A549 (cell line): ENCODE measurements around the gene KCNMA1. TPM values are rescaled to one million over a fixed set of nuclear protein-coding genes. Genes with fewer than 3 reads are reported as not detected.

Experiments
- ATAC-seq, 2 experiments: fragments of 200-7000 bp in 1 of 2; fragments of >200 bp in 1 of 2; cut with Nextera tagmentation in 1 of 2; cut with Tn5 transposase in 1 of 2; 3 replicates each; pipeline versions ENCODE4 v1.8.0 to v1.9.1; 2018 to 2020; ENCODE audit warnings: mild to moderate bottlenecking in 1 of 2, moderate library complexity in 1 of 2
- CTCF ChIA-PET: fragments of 300-600 bp; sonication (Branson Sonifier 250); formaldehyde crosslinking; extraction: SDS; loops from one replicate; lab custom pipeline; 2021; ENCODE audit warnings: antibody characterized with exemption, inconsistent platforms; lab: Yijun Ruan, JAX
- POLR2A ChIA-PET: fragments of 350-600 bp; formaldehyde crosslinking; extraction: SDS; loops from one replicate; lab custom pipeline; 2021; ENCODE audit warnings: antibody characterized with exemption, inconsistent platforms; lab: Yijun Ruan, JAX
- DNase-seq, 2 experiments: peaks; one replicate each; pipeline versions ENCODE4 v3.0.0 to v3.0.0-alpha.2; 2011 to 2016; ENCODE audit warnings: low read depth in 1 of 2, low spot score in 1 of 2
- FAIRE-seq: peaks from 2 replicates; lab custom pipeline; 2011; peaks lifted over from hg19 to GRCh38; lab: Jason Lieb, UNC
- H3K27ac ChIP-seq, 2 experiments: fragments of >200 bp; sonication (Bioruptor Twin); formaldehyde crosslinking; 3 replicates each; pipeline ENCODE4 v1.5.1; 2016 to 2017
- H3K4me1 ChIP-seq: fragments of >200 bp; sonication (Bioruptor Twin); formaldehyde crosslinking; 3 replicates; pipeline ENCODE4 v1.6.1; 2016
- H3K4me2 ChIP-seq: fragments of >200 bp; sonication (Bioruptor Twin); formaldehyde crosslinking; 3 replicates; pipeline ENCODE4 v1.6.1; 2016
- H3K4me3 ChIP-seq: fragments of >200 bp; sonication (Bioruptor Twin); formaldehyde crosslinking; 3 replicates; pipeline ENCODE4 v1.5.1; 2016
- H3K9me3 ChIP-seq: fragments of >200 bp; sonication (Bioruptor Twin); formaldehyde crosslinking; 3 replicates; pipeline ENCODE4 v1.6.1; 2016
- ATOH8 ChIP-seq: fragments of 250-450 bp; sonication (Bioruptor Pico); IDR thresholded peaks from 2 replicates; pipeline ENCODE4 v1.5.0; 2020; ENCODE audit warnings: low read depth, mild to moderate bottlenecking, moderate library complexity
- BHLHE40 ChIP-seq: IDR thresholded peaks from 2 replicates; pipeline ENCODE4 v1.6.1; 2012; ENCODE audit warnings: low read depth, low read length, inconsistent platforms
- CBX8 ChIP-seq: fragments of 200-600 bp; sonication (generic); IDR thresholded peaks from 2 replicates; pipeline ENCODE4 v1.6.1; 2016
- CEBPB ChIP-seq, 2 experiments: fragments of >200 bp in 1 of 2; sonication (Bioruptor Twin) in 1 of 2; formaldehyde crosslinking in 1 of 2; IDR thresholded peaks; 2 replicates each; pipeline ENCODE4 v1.6.1; 2012 to 2016
- CTCF ChIP-seq: fragments of >200 bp; sonication (Bioruptor Twin); formaldehyde crosslinking; IDR thresholded peaks from 3 replicates; pipeline ENCODE4 v1.5.1; 2016
- E2F6 ChIP-seq: IDR thresholded peaks from 2 replicates; pipeline ENCODE4 v1.6.1; 2012; ENCODE audit warnings: low read depth, borderline replicate concordance
- EHMT2 ChIP-seq: fragments of 200-600 bp; sonication (generic); IDR thresholded peaks from 2 replicates; pipeline ENCODE4 v1.6.1; 2016; ENCODE audit warnings: antibody characterized with exemption, low read depth, mild to moderate bottlenecking, moderate library complexity
- ELK1 ChIP-seq: fragments of 150-350 bp; IDR thresholded peaks from 2 replicates; pipeline ENCODE4 v1.6.1; 2014; ENCODE audit warnings: low read depth, mild to moderate bottlenecking, low read length
- ESRRA ChIP-seq: fragments of 150-350 bp; IDR thresholded peaks from 2 replicates; pipeline ENCODE4 v1.6.1; 2014; ENCODE audit warnings: mild to moderate bottlenecking, low read length, borderline replicate concordance
- FOSL2 ChIP-seq, 2 experiments: fragments of 450-650 bp in 1 of 2; fragments of >200 bp in 1 of 2; sonication (Bioruptor Twin) in 1 of 2; formaldehyde crosslinking; IDR thresholded peaks; 2 replicates each; pipeline versions ENCODE4 v1.5.0 to v1.6.1; 2016 to 2020; ENCODE audit warnings: mild to moderate bottlenecking in 1 of 2, moderate library complexity in 1 of 2
- HDAC2 ChIP-seq: fragments of 200-600 bp; sonication (generic); IDR thresholded peaks from 2 replicates; pipeline ENCODE4 v1.6.1; 2016
- HES2 ChIP-seq: fragments of >200 bp; sonication (Bioruptor Twin); formaldehyde crosslinking; IDR thresholded peaks from 2 replicates; pipeline ENCODE4 v1.6.1; 2016
- JUN ChIP-seq, 2 experiments: fragments of >200 bp; sonication (Bioruptor Twin); formaldehyde crosslinking; IDR thresholded peaks; 2 replicates in 1 of 2; 3 replicates in 1 of 2; pipeline ENCODE4 v1.6.1; 2016 to 2017
- JUNB ChIP-seq: fragments of >200 bp; sonication (Bioruptor Twin); formaldehyde crosslinking; IDR thresholded peaks from 2 replicates; pipeline ENCODE4 v1.6.1; 2016
- KDM1A ChIP-seq: fragments of 200-600 bp; sonication (generic); IDR thresholded peaks from 2 replicates; pipeline ENCODE4 v1.6.1; 2016; ENCODE audit warnings: low read depth, mild to moderate bottlenecking
- MAFK ChIP-seq: fragments of 450-650 bp; IDR thresholded peaks from 2 replicates; pipeline ENCODE4 v1.6.1; 2014; ENCODE audit not compliant: partially characterized antibody
- MAX ChIP-seq: IDR thresholded peaks from 2 replicates; pipeline ENCODE4 v1.6.1; 2012
- MAZ ChIP-seq: fragments of 150-350 bp; IDR thresholded peaks from 2 replicates; pipeline ENCODE4 v1.6.1; 2014; ENCODE audit warnings: antibody characterized with exemption, low read depth, low read length, borderline replicate concordance
- MYC ChIP-seq: IDR thresholded peaks from 2 replicates; pipeline ENCODE4 v1.6.1; 2012; ENCODE audit warnings: mild to moderate bottlenecking, inconsistent platforms, low read length, improper control_type of control experiment, borderline replicate concordance
- NFE2L2 ChIP-seq: fragments of 150-350 bp; conservative IDR thresholded peaks from 2 replicates; pipeline ENCODE4 v1.6.1; 2014; ENCODE audit warnings: low read length
- NR3C1 ChIP-seq: fragments of >200 bp; sonication (Bioruptor Twin); formaldehyde crosslinking; IDR thresholded peaks from 3 replicates; pipeline ENCODE4 v1.6.1; 2017
- PBX3 ChIP-seq: IDR thresholded peaks from 2 replicates; pipeline ENCODE4 v1.6.1; 2012
- RAD21 ChIP-seq, 2 experiments: fragments of >200 bp in 1 of 2; sonication (Bioruptor Twin) in 1 of 2; formaldehyde crosslinking in 1 of 2; IDR thresholded peaks in 1 of 2; conservative IDR thresholded peaks in 1 of 2; 2 replicates in 1 of 2; 3 replicates in 1 of 2; pipeline ENCODE4 v1.6.1; 2012 to 2018; ENCODE audit warnings: inconsistent platforms in 1 of 2
- RARB ChIP-seq: fragments of 250-450 bp; sonication (Bioruptor Pico); IDR thresholded peaks from 2 replicates; pipeline ENCODE4 v1.8.0; 2021; ENCODE audit warnings: mild to moderate bottlenecking, moderate library complexity
- RCOR1 ChIP-seq: fragments of 150-350 bp; IDR thresholded peaks from 2 replicates; pipeline ENCODE4 v1.6.1; 2014; ENCODE audit warnings: antibody characterized with exemption, low read length, low read depth
- SMC3 ChIP-seq: fragments of >200 bp; sonication (Bioruptor Twin); formaldehyde crosslinking; IDR thresholded peaks from 3 replicates; pipeline ENCODE4 v1.6.1; 2018; ENCODE audit warnings: inconsistent platforms
- TFCP2L1 ChIP-seq: fragments of 250-450 bp; sonication (Bioruptor Pico); IDR thresholded peaks from 2 replicates; pipeline ENCODE4 v1.5.0; 2021; ENCODE audit warnings: mild to moderate bottlenecking
- TP53 ChIP-seq: fragments of 250-450 bp; sonication (Bioruptor Pico); IDR thresholded peaks from 2 replicates; pipeline ENCODE4 v1.5.0; 2021; ENCODE audit warnings: mild to moderate bottlenecking, moderate library complexity
- USF2 ChIP-seq: fragments of 450-650 bp; IDR thresholded peaks from 2 replicates; pipeline ENCODE4 v1.6.1; 2014; ENCODE audit warnings: antibody characterized with exemption
- ZSCAN20 ChIP-seq: fragments of 250-450 bp; sonication (Bioruptor Pico); IDR thresholded peaks from 2 replicates; pipeline ENCODE4 v1.8.0; 2022; ENCODE audit warnings: mild to moderate bottlenecking, moderate library complexity
- WGBS: methylation state at CpG from one replicate; pipeline ENCODE4 v1.1.6; 2017; ENCODE audit errors: missing lambda C conversion rate; 5-methylcytosine and 5-hydroxymethylcytosine counted together
- polyA plus RNA-seq, 4 experiments: library from polyadenylated mRNA; depleted of rRNA in 3 of 4; stranded (reverse); fragments of >200 nt; fragmentation: RNase III in 1 of 4; extraction: RNeasy Plus Mini Kit Qiagen cat#74134 plus additional on column Dnase treatment in 1 of 4; gene quantifications; 2 replicates in 3 of 4; 3 replicates in 1 of 4; pipeline ENCODE4 v1.2.3, GENCODE V29; 2011 to 2017

Gene KCNMA1
- polyA plus RNA-seq, 2 of the 4 experiments (the other 2 are of a cell fraction) = 14.9 to 30.6 TPM

- no peaks in the 10 kb centered on the region for H3K9me3 ChIP-seq
- WGBS = 94% methylated on average over 7 of the region's 7 CpGs
- no peak for FAIRE-seq
- CTCF ChIA-PET = interaction anchor here (3.0 kb wide), 1 partner anchor 11 kb away, joined by 8 read pairs; no protein-coding TSS in a partner anchor
- H3K27ac ChIP-seq = peak overlapping the region; percentile 86 to 91
- POLR2A ChIA-PET = no interaction called here
- peak overlapping the region; percentile 54 for H3K4me2 ChIP-seq
- no peak for TF ChIP-seq RCOR1
- TF ChIP-seq HES2 = no peak
- no peak for TF ChIP-seq TFCP2L1 (CRISPR knock-in tag)
- TF ChIP-seq FOSL2 (IDR thresholded peaks at IDR 0.05) = no peak
- no peak for TF ChIP-seq FOSL2 (CRISPR knock-in tag; IDR thresholded peaks at IDR 0.05)
- TF ChIP-seq MAZ = no peak
- TF ChIP-seq SMC3 = no peak
- TF ChIP-seq ESRRA = no peak
- TF ChIP-seq KDM1A = no peak
- TF ChIP-seq RAD21 (conservative IDR thresholded peaks at IDR 0.05 in 1 of 2, IDR thresholded peaks at IDR 0.05 in 1 of 2) = no peak
- TF ChIP-seq MAFK = no peak
- TF ChIP-seq ZSCAN20 = no peak
- TF ChIP-seq CBX8 = no peak
- no peak for TF ChIP-seq ATOH8 (CRISPR knock-in tag)
- TF ChIP-seq HDAC2 = no peak
- no peak for TF ChIP-seq PBX3
- TF ChIP-seq NFE2L2 = no peak
- TF ChIP-seq RARB (CRISPR knock-in tag) = no peak
- no peak for TF ChIP-seq EHMT2
- TF ChIP-seq, all 56 proteins: peak for 0
- no peak overlapping the region for H3K4me3 ChIP-seq
- peaks cover 36% of the 10 kb centered on the region for H3K4me1 ChIP-seq
- DNase-seq (no peak), ATAC-seq (no peak)
Observed at GRCh38 chr10:77593771-77594470, 43.7 kb downstream of the KCNMA1 start.

GRCh38 chr10:77592946-77593636 lies 44.5 kb downstream of the KCNMA1 start:
- H3K9me3 ChIP-seq = no peaks in the 10 kb centered on the region
- CTCF ChIA-PET = interaction anchor here (0.7 to 3.0 kb wide), 2 partner anchors 12 to 14 kb away, joined by 3 to 8 read pairs; no protein-coding TSS in a partner anchor
- H3K4me3 ChIP-seq = no peak overlapping the region
- peak overlapping the region; percentile 54 for H3K4me2 ChIP-seq
- ATAC-seq = peak; percentile 95 to 98
- 19% methylated on average over 5 of the region's 5 CpGs for WGBS
- DNase-seq = peak; percentile 90 to 93
- POLR2A ChIA-PET = no interaction called here
- H3K27ac ChIP-seq = peak overlapping the region; percentile 86 to 91
- peak; percentile 92 for FAIRE-seq
- H3K4me1 ChIP-seq = peaks cover 43% of the 10 kb centered on the region
- TF ChIP-seq JUNB (peak; percentile 45; the same call in 1 of the 2 replicates), MYC (peak; percentile 72; the same call in 1 of the 2 replicates), E2F6 (0 out of 2 replicates have a peak, but pooled peaks have one; percentile 35), NR3C1 (no peak), TP53 (CRISPR knock-in tag) (no peak), USF2 (no peak), MAX (peak; percentile 89), FOSL2 (IDR thresholded peaks at IDR 0.05) (no peak), FOSL2 (CRISPR knock-in tag; IDR thresholded peaks at IDR 0.05) (peak; percentile 84), JUN (IDR thresholded peaks at IDR 0.05) (peak in 1 of 2 experiments; percentile 40; a peak in 1 of 5 replicates), ELK1 (no peak), RAD21 (conservative IDR thresholded peaks at IDR 0.05 in 1 of 2, IDR thresholded peaks at IDR 0.05 in 1 of 2) (no peak), CEBPB (IDR thresholded peaks at IDR 0.05) (peak in 1 of 2 experiments; percentile 21; a peak in 1 of 4 replicates), BHLHE40 (no peak), SMC3 (0 out of 3 replicates have a peak, but pooled peaks have one; percentile 10), EHMT2 (no peak), CTCF (no peak)
